Measurements from ENCODE around the gene EDA.

EDA gene

GRCh38 chrX:70001708-70002341 lies 385.9 kb downstream of the EDA start:
- H3K9me3 ChIP-seq (ENCODE audit: control insufficient read depth, insufficient read depth, low read length), result no peaks in the 10 kb centered on the region
- no peak overlapping the region for H3K27ac ChIP-seq (ENCODE audit: low read depth, low read length)
- TF ChIP-seq, protein P1, sequence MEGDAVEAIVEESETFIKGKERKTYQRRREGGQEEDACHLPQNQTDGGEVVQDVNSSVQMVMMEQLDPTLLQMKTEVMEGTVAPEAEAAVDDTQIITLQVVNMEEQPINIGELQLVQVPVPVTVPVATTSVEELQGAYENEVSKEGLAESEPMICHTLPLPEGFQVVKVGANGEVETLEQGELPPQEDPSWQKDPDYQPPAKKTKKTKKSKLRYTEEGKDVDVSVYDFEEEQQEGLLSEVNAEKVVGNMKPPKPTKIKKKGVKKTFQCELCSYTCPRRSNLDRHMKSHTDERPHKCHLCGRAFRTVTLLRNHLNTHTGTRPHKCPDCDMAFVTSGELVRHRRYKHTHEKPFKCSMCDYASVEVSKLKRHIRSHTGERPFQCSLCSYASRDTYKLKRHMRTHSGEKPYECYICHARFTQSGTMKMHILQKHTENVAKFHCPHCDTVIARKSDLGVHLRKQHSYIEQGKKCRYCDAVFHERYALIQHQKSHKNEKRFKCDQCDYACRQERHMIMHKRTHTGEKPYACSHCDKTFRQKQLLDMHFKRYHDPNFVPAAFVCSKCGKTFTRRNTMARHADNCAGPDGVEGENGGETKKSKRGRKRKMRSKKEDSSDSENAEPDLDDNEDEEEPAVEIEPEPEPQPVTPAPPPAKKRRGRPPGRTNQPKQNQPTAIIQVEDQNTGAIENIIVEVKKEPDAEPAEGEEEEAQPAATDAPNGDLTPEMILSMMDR (IDR thresholded peaks at IDR 0.05; ENCODE audit: low read depth, low read length, poor library complexity, severe bottlenecking), result no peak
- TF ChIP-seq EZH2phosphoT487 (IDR thresholded peaks at IDR 0.05; ENCODE audit: borderline replicate concordance, low read length), result no peak
- H4K20me1 ChIP-seq (ENCODE audit: control insufficient read depth, insufficient read depth, low read depth, low read length), result no peaks in the 10 kb centered on the region
- H3K4me1 ChIP-seq (ENCODE audit: control insufficient read depth, low read length), result no peaks in the 10 kb centered on the region
- no peak overlapping the region for H3K4me2 ChIP-seq (ENCODE audit: low read length)
- no peaks in the 10 kb centered on the region for H3K9me2 ChIP-seq (replicated peaks; ENCODE audit: control insufficient read depth, low read length)
- no peaks in the 10 kb centered on the region for H3F3A ChIP-seq (ENCODE audit: control insufficient read depth, insufficient read depth)
- no peak overlapping the region for H3K4me3 ChIP-seq (ENCODE audit: low read length)
- H3K27me3 ChIP-seq (ENCODE audit: control insufficient read depth, low read length), result no peaks in the 10 kb centered on the region
- H3K36me3 ChIP-seq (ENCODE audit: control insufficient read depth, low read length), result no peaks in the 10 kb centered on the region
- H3K79me2 ChIP-seq (ENCODE audit: control insufficient read depth, low read length), result no peaks in the 10 kb centered on the region

DNA sequence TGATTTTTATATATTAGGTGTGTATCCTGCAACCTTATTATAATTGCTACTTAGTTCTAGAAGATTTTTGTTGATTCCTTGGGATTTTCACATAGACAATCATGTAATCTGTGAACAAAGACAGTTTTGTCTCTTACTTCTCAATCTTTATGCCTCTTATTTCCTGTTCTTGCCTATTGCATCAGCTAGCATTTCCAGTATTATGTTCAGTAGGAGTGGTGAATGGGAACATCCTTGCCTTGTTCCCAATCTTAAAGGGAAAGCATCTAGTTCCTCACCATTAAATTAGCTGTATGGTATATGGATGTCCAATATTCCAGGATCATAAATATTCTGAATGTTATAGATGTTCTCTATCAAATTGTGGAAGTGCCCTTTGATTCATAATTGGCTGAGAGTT lies 392.0 kb downstream of the EDA start:
- TF ChIP-seq, protein P1 (IDR thresholded peaks at IDR 0.05; ENCODE audit: low read depth, low read length, poor library complexity, severe bottlenecking), result no peak
- no peak for TF ChIP-seq EZH2phosphoT487 (IDR thresholded peaks at IDR 0.05; ENCODE audit: borderline replicate concordance, low read length)
- no peaks in the 10 kb centered on the region for H3K4me1 ChIP-seq (ENCODE audit: control insufficient read depth, low read length)
- H4K20me1 ChIP-seq (ENCODE audit: control insufficient read depth, insufficient read depth, low read depth, low read length), result no peaks in the 10 kb centered on the region
- H3K9me3 ChIP-seq (ENCODE audit: control insufficient read depth, insufficient read depth, low read length), result no peaks in the 10 kb centered on the region
- no peak overlapping the region for H3K4me3 ChIP-seq (ENCODE audit: low read length)
- no peaks in the 10 kb centered on the region for H3K79me2 ChIP-seq (ENCODE audit: control insufficient read depth, low read length)
- no peaks in the 10 kb centered on the region for H3K27me3 ChIP-seq (ENCODE audit: control insufficient read depth, low read length)
- no peak overlapping the region for H3K27ac ChIP-seq (ENCODE audit: low read depth, low read length)
- no peak overlapping the region for H3K4me2 ChIP-seq (ENCODE audit: low read length)
- H3F3A ChIP-seq (ENCODE audit: control insufficient read depth, insufficient read depth), result no peaks in the 10 kb centered on the region
- no peaks in the 10 kb centered on the region for H3K9me2 ChIP-seq (replicated peaks; ENCODE audit: control insufficient read depth, low read length)
- no peaks in the 10 kb centered on the region for H3K36me3 ChIP-seq (ENCODE audit: control insufficient read depth, low read length)

- H4K20me1 ChIP-seq (ENCODE audit: control insufficient read depth, insufficient read depth, low read depth, low read length), result no peaks in the 10 kb centered on the region
- no peaks in the 10 kb centered on the region for H3K9me3 ChIP-seq (ENCODE audit: control insufficient read depth, insufficient read depth, low read length)
- no peak overlapping the region for H3K4me3 ChIP-seq (ENCODE audit: low read length)
- H3K79me2 ChIP-seq (ENCODE audit: control insufficient read depth, low read length), result no peaks in the 10 kb centered on the region
- no peak overlapping the region for H3K27ac ChIP-seq (ENCODE audit: low read depth, low read length)
- no peaks in the 10 kb centered on the region for H3F3A ChIP-seq (ENCODE audit: control insufficient read depth, insufficient read depth)
- H3K4me2 ChIP-seq (ENCODE audit: low read length), result no peak overlapping the region
- TF ChIP-seq, protein P1 (IDR thresholded peaks at IDR 0.05; ENCODE audit: low read depth, low read length, poor library complexity, severe bottlenecking), result no peak
- no peaks in the 10 kb centered on the region for H3K36me3 ChIP-seq (ENCODE audit: control insufficient read depth, low read length)
- H3K9me2 ChIP-seq (replicated peaks; ENCODE audit: control insufficient read depth, low read length), result no peaks in the 10 kb centered on the region
- H3K4me1 ChIP-seq (ENCODE audit: control insufficient read depth, low read length), result no peaks in the 10 kb centered on the region
- no peaks in the 10 kb centered on the region for H3K27me3 ChIP-seq (ENCODE audit: control insufficient read depth, low read length)
Observed at GRCh38 chrX:70009049-70009448, 393.1 kb downstream of the EDA start.

Data from DOHH2 (cell line).